Measurements from ENCODE around the gene SUPV3L1.

GRCh38 chr10:69220041-69220451, 40.0 kb downstream of the SUPV3L1 start, which contains the start of gene HKDC1:
- TF ChIP-seq RAD21 (IDR thresholded peaks at IDR 0.05) (no peak), JUND (IDR thresholded peaks at IDR 0.05) (no peak)
